AG09309 (cell line): ENCODE measurements around the gene DENND2A.
"Not testable (repeated sequence)": the region's sequence is repeated elsewhere in the genome, so short reads cannot be mapped to it uniquely, and the experiment has no call there.

Experiments
- DNase-seq: peaks from one replicate; pipeline ENCODE4 v3.0.0-alpha.2; 2010; ENCODE audit warnings: low read depth
- H3K4me3 ChIP-seq: 2 replicates; pipeline ENCODE4 v1.5.1; 2011; ENCODE audit warnings: mild to moderate bottlenecking, low read depth, low read length, moderate library complexity; ENCODE audit not compliant: control insufficient read depth
- TF ChIP-seq, protein P1 (sequence below): IDR thresholded peaks from 2 replicates; pipeline ENCODE4 v1.5.1; 2011; ENCODE audit warnings: mild to moderate bottlenecking, low read depth, low read length, inconsistent platforms; ENCODE audit not compliant: insufficient read depth, control insufficient read depth; ENCODE audit errors: missing control alignments

The DENND2A gene

DNA sequence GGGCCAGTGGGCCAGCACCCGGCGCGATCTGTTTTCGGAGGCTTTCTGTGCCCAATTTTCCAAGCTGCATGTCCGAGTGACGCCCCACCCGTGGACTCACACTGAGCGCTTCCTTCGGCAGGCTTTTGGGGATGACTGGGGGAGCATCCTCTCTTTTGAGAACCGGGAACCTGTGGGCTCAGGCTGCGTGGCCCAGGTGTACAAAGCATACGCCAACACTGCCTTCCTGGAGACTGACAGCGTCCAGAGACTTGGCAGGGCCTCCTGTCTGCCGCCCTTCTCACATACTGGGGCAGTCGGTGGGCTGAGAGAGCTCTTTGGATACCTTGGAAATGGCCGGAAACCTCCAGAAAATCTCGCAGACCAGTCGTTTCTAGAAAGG lies 33.2 kb upstream of the DENND2A start:
- TF ChIP-seq, protein P1, sequence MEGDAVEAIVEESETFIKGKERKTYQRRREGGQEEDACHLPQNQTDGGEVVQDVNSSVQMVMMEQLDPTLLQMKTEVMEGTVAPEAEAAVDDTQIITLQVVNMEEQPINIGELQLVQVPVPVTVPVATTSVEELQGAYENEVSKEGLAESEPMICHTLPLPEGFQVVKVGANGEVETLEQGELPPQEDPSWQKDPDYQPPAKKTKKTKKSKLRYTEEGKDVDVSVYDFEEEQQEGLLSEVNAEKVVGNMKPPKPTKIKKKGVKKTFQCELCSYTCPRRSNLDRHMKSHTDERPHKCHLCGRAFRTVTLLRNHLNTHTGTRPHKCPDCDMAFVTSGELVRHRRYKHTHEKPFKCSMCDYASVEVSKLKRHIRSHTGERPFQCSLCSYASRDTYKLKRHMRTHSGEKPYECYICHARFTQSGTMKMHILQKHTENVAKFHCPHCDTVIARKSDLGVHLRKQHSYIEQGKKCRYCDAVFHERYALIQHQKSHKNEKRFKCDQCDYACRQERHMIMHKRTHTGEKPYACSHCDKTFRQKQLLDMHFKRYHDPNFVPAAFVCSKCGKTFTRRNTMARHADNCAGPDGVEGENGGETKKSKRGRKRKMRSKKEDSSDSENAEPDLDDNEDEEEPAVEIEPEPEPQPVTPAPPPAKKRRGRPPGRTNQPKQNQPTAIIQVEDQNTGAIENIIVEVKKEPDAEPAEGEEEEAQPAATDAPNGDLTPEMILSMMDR, result no peak
- H3K4me3 ChIP-seq, result peak overlapping the region; percentile 53
- no peak for DNase-seq

DNA sequence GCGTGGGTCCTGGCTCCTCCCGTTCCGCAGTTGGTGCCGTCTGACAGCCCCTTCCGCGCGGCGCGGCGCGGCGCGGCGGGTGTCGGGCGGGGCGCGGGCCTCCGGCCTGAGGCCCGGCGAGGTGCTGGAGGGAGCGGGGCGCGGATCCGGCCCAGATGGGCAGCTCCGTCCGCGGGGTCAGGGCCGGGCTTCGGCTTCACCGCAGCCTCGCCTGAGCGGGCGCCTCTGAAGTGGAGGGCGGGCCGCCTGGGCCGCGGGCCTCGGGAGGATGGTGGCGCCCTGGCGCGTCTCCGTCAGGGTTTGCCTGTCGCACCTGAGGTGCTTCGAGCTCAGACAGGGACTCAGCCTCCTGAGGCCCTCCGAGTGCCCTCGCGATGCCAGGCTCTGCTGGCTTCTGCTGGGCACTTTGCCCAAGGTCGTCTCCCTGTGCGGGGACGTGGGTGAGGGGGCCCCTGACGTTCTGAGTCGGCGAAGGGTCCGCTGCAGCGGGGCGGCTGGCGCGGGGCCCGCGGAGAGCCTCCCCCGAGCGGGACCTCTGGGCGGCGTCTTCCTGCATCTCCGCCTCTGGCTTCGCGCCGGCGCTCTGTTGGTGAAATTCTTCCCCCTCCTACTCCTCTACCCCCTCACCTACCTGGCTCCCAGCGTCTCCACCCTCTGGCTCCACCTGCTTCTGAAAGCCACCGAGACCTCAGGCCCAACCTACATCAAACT lies 32.6 kb upstream of the DENND2A start:
- peak overlapping the region; percentile 53 for H3K4me3 ChIP-seq
- no peak for DNase-seq
- TF ChIP-seq, protein P1, result no peak

DNA sequence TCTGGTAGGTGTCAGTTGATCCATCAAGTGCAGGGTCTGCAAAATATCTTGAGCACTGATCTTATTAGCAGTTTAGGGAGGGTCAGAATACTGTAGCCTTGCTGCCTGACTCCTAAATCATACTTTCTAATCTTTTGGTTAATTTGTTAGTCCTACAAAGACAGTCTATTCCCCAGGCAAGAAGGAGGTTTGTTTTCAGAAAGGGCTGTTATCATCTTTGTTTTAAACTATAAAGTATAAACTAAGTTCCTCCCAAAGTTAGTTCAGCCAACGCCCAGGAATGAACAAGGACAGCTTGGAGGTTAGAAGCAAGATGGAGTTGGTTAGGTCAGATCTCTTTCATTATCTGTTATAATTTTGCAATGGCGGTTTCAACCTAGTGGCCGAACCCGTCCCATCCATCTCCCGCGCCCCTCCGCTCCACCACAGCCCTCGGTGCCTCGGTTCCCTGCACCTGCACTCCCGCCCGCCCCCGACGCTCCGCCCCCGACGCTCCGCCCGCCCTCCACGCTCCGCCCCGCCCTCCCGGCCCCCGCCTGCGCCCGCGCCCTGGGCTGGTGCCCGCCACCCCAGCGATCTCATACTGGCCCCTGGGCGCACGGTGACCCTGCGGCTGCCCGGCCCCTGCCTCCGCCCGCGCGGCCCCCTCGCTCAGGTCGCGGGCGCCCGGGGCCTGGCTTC lies 31.9 kb upstream of the DENND2A start, which contains the start of gene ADCK2:
ADCK2 (plus strand) TSS at position 564 of the 681 bp plus-strand sequence. CDS start 386 bp downstream, outside the sequence.
- TF ChIP-seq, protein P1, result no peak
- peak within 1 kb of the TSS; percentile 53 for H3K4me3 ChIP-seq
- DNase-seq, result no peak

DNA sequence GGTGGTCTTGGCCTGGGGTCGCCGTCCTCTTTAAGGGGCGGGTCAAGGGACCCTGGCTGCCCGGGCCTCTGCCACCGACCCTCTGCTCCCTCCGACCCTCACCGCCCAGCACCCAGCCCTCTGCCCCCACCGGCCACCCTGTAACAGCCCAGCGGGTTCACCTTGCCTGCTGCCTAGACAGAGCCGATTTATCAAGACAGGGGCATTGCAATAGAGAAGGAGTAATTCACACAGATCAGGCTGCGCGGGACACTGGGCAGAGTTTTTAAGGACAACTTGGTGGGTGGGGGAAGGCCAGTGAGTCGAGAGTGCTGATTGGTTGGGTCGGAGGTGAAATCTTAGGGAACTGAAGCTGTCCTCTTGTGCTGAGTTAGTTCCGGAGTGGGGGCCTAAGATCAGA lies 31.4 kb upstream of the DENND2A start:
- TF ChIP-seq, protein P1, result no peak
- no peak overlapping the region for H3K4me3 ChIP-seq
- DNase-seq, result no peak

DNA sequence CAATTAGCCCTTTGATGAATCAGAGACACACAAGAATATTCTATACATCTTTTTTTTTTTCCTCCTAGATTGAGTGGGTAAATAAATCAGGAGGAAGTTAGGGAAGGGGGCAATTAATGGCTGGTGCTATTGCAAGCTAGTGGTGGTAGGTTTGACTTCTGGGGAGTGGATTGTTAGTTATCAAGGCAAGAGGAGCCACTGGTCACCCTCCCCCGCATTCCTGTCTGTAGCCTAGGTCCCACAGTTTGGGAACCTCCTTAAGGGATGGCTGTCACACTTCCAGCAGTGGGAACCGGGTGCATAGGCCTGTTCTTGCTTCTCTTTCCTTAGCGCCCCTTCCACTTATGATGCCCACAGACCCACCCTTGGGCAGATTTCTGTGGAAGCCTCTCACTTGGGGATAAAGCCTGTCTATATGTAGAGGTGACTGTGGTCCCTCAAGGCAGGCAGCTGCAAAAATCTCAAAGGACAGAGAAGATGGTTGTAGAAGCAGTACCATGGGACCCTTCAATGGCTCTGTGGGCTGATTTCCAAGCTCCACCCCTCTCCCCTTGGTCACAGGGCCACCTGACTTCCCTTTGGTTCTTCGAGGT lies 29.8 kb upstream of the DENND2A start:
- H3K4me3 ChIP-seq, result no peak overlapping the region
- TF ChIP-seq, protein P1, result no peak
- DNase-seq, result no peak

DNA sequence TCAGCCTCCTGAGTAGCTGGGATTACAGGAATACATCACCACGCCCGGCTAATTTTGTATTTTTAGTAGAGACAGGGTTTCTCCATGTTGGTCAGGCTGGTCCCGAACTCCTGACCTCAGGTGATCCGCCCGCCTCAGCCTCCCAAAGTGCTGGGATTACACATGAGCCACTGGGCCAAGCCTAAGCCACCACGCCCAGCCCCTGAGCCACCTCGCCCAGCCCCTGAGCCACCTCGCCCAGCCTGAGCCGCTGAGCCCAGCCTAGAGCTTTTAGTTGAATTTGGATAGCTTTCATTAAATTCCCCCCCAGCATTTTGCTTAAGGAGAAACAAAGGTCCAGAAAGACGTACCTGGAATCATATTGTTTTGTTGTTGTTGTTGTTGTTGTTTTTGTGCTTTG lies 29.2 kb upstream of the DENND2A start:
- not testable (repeated sequence) for H3K4me3 ChIP-seq, DNase-seq

DNA sequence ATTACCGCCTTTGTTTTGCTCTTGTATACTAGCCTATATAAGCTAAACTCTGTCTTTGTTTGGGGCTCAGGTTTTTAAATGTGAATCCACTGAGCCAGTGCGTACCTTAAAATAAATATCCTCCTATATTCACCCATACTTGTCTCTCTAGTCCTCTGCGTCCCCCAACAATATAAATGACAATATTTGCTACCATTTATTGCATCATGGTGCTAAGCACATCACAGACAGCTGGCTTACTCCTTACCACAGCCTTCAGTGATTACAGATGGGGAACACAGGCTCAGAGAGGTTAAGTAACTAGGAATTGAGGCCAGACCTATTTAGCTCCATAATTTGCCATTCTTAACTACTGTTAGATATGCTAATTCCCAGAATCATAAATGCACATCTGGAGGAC lies 28.7 kb upstream of the DENND2A start:
- DNase-seq, result no peak
- TF ChIP-seq, protein P1, result no peak

More for the DNA sequence above, 28.7 kb upstream of the DENND2A start:
- no peak overlapping the region for H3K4me3 ChIP-seq
